HG03520 (cell line): ENCODE results near the gene COQ5.

ENCODE experiments used
- ATAC-seq: cut with Tn5 transposase; IDR thresholded peaks from one replicate; pipeline ENCODE4 v1.9.1; 2021; ENCODE audit warnings: mild to moderate bottlenecking, moderate library complexity; ENCODE audit not compliant: unreplicated experiment

COQ5 gene

GRCh38 chr12:120457133-120457532 lies 71.8 kb downstream of the COQ5 start:
- ATAC-seq: no peak

- ATAC-seq: no peak
Observed at GRCh38 chr12:120455302-120455701, 73.7 kb downstream of the COQ5 start.

DNA sequence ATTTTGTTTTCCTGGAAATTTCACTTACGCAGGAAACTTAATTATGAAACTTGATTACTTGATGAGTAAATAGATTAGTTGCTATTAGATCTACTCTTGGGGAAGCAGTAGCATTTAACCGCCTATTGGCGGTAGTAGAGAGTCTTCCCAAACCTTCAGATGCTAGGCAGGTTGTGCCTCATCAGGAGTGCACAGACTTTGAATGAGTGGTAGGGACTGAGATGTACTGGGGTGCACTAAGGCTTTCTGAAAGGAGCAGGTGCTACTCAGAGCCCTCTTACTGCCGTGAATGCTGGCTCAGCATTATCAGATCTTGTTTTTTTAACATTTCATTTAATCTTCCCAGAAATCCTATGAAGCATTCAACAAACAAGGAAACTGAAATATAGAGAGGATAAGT lies 75.0 kb downstream of the COQ5 start:
- ATAC-seq: no peak
